ENCODE results near the gene MXI1. TPM values are rescaled to one million over a fixed set of nuclear protein-coding genes. Genes with fewer than 3 reads are reported as not detected.
"Not testable (repeated sequence)": the region's sequence is repeated elsewhere in the genome, so short reads cannot be mapped to it uniquely, and the experiment has no call there.

The MXI1 gene
- total and polyA plus RNA-seq, 12 donors, result 21.4 to 69.8 (median 38.6) TPM

- peaks cover 0 to 6% (median 0%) of the 10 kb centered on the region in 3 donors for H3K9me3 ChIP-seq (replicated peaks in 1 of 3)
- H3K4me1 ChIP-seq (replicated peaks in 1 of 2), result no peaks in the 10 kb centered on the region
- intact Hi-C loops (cut with DNase I), result no loop called here
- no peak for DNase-seq
- no peak overlapping the region for H3K4me3 ChIP-seq
- H3K36me3 ChIP-seq (replicated peaks in 1 of 2), result no peaks in the 10 kb centered on the region
- H3K27ac ChIP-seq, result no peak overlapping the region
- WGBS, 4 donors, result 75 to 84% (median 79%) methylated on average over 4 of the region's 4 CpGs
- TF ChIP-seq CTCF (IDR thresholded peaks at IDR 0.05) (no peak), POLR2A (IDR thresholded peaks at IDR 0.05) (no peak)
- no peaks in the 10 kb centered on the region for H3K27me3 ChIP-seq
These were observed 119.1 kb downstream of the MXI1 start for GRCh38 chr10:110326351-110327032.

- no peaks in the 10 kb centered on the region for H3K27me3 ChIP-seq
- 87 to 92% (median 88%) methylated on average over 5 of the region's 5 CpGs for WGBS, 4 donors
- no peak for DNase-seq
- TF ChIP-seq CTCF (IDR thresholded peaks at IDR 0.05), result no peak
- no peak for TF ChIP-seq POLR2A (IDR thresholded peaks at IDR 0.05)
- H3K36me3 ChIP-seq (replicated peaks in 1 of 2), result no peaks in the 10 kb centered on the region
- H3K4me1 ChIP-seq (replicated peaks in 1 of 2), result no peaks in the 10 kb centered on the region
- peaks cover 0 to 6% (median 0%) of the 10 kb centered on the region in 3 donors for H3K9me3 ChIP-seq (replicated peaks in 1 of 3)
- no peak overlapping the region for H3K27ac ChIP-seq
- intact Hi-C loops (cut with DNase I), result no loop called here
- no peak overlapping the region for H3K4me3 ChIP-seq
These were observed 120.0 kb downstream of the MXI1 start for GRCh38 chr10:110327262-110327914.

GRCh38 chr10:110330675-110331074 lies 123.3 kb downstream of the MXI1 start:
- Histone ChIP-seq H3K36me3 (replicated peaks in 1 of 2) (no peaks in the 10 kb centered on the region), H3K9me3 (replicated peaks in 1 of 3) (peaks cover 0 to 6% (median 0%) of the 10 kb centered on the region in 3 donors), H3K27ac (no peak overlapping the region), H3K4me3 (no peak overlapping the region), H3K4me1 (replicated peaks in 1 of 2) (peaks cover 0 to 2% of the 10 kb centered on the region in 2 donors), H3K27me3 (no peaks in the 10 kb centered on the region)
- intact Hi-C loops (cut with DNase I), result no loop called here
- WGBS, 4 donors, result 82 to 92% (median 86%) methylated on average over 6 of the region's 6 CpGs
- no peak for DNase-seq
- no peak for TF ChIP-seq POLR2A (IDR thresholded peaks at IDR 0.05)

GRCh38 chr10:110331226-110331795 lies 123.9 kb downstream of the MXI1 start:
- DNase-seq; H3K27ac ChIP-seq; H3K27me3 ChIP-seq; H3K4me1 ChIP-seq (replicated peaks in 1 of 2); H3K9me3 ChIP-seq (replicated peaks in 1 of 3); H3K4me3 ChIP-seq; intact Hi-C loops (cut with DNase I); H3K36me3 ChIP-seq (replicated peaks in 1 of 2): not testable (repeated sequence)
- 92 to 98% (median 96%) methylated on average over 11 to 32 of the region's 32 CpGs for WGBS, 4 donors

- Histone ChIP-seq H3K4me1 (replicated peaks in 1 of 2) (peaks cover 10 to 18% of the 10 kb centered on the region in 2 donors), H3K36me3 (replicated peaks in 1 of 2) (no peaks in the 10 kb centered on the region), H3K4me3 (no peak overlapping the region), H3K27me3 (no peaks in the 10 kb centered on the region), H3K9me3 (replicated peaks in 1 of 3) (peaks cover 0 to 6% (median 0%) of the 10 kb centered on the region in 3 donors), H3K27ac (no peak overlapping the region)
- DNase-seq, result no peak
- intact Hi-C loops (cut with DNase I), result no loop called here
- 70 to 95% (median 87%) methylated on average over 5 of the region's 5 CpGs for WGBS, 4 donors
- no peak for TF ChIP-seq POLR2A (IDR thresholded peaks at IDR 0.05)
- no peak for TF ChIP-seq CTCF (IDR thresholded peaks at IDR 0.05)
These were observed 126.8 kb downstream of the MXI1 start for GRCh38 chr10:110334061-110334656.
